Amygdala (tissue), 56 donors: Measurements from ENCODE around the gene ROR2.
"Not testable (repeated sequence)": the region's sequence is repeated elsewhere in the genome, so short reads cannot be mapped to it uniquely, and the experiment has no call there.

Experiments used
- DNase-seq, 56 donors: peaks; one replicate each; lab custom pipeline; 2025; lab: John Stamatoyannopoulos, UW

Gene ROR2

DNA sequence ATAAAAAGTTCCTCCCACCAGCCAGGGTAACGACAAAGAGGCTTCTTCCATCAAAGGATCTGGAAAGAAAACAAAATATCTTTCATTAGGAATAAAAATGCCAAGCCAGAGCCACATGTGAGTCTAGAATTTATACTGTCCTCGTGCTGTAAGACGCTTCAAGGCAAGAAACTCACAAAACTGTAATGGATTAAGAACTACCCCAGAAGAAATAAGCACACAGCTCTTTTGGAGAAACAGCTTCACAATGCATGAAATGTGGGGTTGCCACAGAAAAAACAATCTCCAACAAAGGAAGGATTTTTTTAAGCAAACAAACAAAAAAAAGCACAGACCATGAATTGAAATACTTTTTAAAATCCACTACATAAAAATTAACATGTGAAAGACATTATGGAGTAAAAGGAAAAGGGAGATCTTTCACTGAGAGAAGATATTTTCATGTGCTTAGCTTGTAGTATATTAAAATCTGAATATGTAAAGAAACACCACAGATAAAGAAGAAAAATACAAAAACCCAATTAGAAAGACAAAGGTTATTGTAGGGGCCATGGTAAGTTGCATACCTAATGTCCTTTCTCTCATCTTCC, 385.9 kb downstream of the ROR2 start:
- no peak for DNase-seq

DNA sequence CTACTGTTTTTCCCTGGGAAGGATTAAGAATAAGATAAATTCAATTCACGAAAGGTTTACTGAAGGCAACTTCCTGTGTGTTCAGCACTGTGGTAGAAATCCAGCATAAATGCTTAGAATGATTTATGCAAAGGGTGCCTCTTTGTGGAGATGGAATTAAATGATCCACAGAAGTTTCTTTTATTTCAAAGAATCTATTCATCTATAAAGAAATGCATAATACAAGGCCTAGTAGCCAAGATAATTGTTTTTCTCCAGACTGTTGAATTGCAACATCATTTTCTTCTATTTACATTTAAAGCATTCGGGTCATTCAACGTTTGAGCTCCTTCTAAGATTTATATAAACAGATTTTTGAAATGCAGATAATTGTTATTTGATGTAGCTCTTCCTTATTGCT, 387.6 kb downstream of the ROR2 start:
- DNase-seq, result no peak

DNA sequence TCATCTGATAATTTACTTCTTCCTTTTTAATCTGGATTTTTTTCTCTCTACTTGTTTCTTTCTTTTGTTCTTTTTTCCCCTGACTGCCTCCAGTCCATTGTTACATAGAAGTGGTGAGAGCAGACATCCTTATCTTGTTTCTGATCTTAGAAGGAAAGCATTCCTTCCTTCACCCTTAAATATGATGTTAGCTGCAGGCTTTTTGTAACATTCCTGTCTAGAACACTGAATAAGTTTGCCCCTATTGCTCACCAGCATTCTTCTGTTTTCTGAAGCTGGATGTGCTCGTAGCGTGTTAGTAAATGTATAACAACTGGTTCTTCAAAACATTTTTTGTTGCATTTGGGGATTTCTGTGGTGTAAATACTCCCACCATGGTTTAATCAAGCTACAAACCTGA, 389.7 kb downstream of the ROR2 start:
- no peak for DNase-seq

DNA sequence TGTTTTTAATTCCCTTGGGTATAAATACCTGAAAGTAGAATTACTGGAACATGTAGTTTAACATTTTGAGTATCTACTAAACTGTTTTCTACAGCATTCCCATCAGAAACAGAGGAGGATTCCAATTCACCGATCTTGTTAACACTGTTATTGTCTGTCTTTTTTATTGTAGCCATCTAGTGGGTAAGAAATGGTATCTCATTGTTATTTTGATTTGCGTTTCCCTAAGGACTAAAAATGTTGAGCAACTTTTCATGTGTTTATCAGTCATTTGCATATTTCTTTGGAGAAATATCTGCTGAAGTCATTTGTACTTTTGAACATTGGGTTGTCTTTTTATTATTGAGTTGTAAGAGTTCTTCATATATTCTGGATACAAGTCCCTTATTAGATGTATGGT, 391.1 kb downstream of the ROR2 start:
- DNase-seq, result no peak

DNA sequence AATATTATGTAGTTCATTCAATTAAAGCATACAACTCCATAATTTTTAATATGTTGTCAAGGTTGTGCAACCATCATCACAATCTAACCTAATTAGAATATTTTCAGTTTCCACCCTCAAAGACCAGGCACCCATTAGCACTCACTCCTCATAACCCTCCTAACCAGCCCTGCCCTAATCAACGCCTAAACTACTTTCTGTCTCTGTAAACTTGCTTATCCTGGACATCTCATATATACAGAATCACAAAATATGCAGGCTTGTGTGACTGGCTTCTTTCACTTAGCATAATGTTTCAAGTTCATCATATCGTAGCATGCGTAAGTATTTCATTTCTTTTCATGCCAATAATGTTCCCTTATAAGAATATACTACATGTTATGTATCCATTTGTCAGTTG, 391.6 kb downstream of the ROR2 start:
- no peak for DNase-seq

DNA sequence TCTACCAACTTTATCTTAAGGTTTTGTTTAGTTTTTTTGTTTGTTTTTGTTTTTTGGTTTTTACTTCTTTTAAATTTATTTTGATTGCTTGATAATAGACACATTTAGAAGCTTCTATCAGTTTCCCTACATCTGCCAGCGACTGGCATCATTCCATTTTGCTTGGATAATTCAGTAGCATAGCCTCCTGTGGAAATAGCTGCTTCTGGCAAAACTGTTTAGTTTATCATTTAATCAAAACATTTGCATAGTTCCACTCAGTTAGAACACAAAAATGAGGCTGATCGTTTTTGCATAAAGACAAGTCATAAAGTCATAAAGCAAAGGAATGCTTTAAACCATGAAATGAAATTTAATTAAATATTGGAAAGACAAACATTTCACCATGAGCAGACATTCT, 392.7 kb downstream of the ROR2 start:
- no peak for DNase-seq

DNA sequence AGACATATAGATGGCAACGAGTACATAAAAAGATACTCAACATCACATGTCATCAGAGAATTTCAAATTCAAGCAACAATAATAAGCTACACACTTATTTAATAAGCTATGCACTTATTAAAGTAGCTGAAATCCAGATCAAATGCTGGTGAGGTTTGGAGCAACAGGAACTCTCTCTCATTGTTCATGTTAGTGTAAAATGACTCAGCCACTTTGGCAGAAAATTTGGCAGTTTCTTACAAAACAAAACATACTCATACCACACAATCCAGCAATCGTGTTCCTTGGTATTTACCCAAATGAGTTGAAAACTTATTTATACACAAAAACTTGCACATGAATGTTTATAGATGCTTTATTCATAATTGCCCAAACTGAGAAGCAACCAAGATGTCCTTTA, 394.9 kb downstream of the ROR2 start:
- no peak for DNase-seq

DNA sequence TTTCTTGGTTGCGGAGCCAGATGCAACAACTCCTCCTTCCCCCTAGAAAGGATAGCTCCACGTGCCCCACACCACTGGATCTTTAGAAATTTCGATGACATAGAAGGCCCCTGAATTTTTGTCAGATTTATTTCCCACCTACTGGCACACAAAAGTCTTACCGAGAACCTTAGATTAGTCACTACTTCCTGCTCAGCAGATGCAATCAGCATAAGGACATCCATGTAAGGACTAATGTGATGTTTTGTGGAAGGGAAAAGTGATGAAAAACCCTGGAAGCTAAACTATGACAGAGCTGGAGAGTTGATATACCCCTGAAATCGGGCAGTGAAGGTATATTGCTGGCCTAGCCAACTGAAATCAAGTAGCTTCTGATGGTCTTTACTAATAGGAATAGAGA, 400.9 kb downstream of the ROR2 start:
- no peak for DNase-seq

DNA sequence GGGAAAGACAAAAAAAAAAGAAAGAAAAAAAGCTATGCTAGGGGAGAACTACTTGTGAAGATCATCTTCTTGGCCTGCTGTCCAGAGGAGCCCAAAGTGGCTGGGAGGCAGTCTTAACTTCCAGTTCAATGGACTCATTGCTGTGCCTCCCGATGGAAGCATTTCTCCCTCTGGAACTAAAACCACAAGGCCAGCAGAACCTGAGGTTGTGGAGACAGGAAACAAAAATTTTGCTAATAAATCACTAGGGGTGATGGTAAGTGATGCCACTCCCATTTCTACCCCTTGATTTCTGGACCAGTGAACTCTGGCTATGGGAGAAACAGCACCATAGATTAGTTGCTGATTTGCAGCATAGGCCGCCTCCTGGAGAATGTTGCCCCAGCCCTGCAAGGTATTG, 402.9 kb downstream of the ROR2 start:
- DNase-seq, result no peak

DNA sequence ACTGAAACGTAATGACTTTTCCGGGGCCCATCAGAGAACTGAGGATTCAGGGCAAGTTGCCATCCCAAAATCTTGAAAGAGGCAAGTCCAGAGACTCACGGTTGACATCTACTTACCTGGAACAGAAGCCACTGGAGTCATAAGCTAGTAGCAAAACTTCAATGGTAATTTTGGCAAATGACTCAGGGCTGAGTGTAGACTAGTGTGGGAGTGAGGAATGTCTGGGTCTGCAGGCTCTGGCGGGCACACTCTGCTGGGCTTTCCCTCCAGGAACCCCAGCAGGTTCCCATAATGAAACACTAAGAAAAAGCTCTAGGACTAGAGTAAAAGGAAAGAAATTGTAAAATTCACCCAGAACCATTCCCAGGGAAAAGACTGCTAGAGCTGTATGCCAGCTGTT, 403.5 kb downstream of the ROR2 start:
- no peak for DNase-seq

DNA sequence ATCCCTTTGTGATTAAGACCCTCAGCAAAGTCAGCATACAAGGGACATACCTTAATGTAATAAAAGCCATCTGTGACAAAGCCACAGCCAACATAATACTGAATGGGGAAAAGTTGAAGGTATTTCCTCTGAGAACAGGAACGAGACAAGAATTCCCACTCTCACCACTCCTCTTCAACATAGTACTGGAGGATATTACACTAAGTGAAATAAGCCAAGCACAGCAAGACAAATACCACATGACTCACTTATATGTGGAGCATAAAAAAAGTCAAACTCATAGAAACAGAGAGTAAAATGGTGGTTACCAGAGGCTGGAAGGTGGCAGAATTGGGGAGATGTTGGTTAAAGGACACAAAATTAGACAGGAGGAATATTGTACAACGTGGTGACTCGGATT, 408.3 kb downstream of the ROR2 start:
- DNase-seq, result no peak

DNA sequence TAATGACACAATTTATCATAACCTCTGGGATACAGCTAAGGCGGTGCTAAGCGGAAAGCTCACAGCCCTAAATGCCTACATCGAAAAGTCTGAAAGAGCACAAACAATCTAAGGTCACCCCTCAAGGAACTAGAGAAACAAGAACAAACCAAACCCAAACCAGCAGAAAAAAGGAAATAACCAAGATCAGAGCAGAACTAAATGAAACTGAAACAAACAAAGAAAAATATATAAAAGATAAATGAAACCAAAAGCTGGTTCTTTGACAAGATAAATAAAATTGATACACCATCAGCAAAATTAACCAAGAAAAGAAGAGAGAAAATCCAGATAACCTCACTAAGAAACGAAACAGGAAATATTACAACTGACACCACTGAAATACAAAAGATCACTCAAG, 409.5 kb downstream of the ROR2 start:
- DNase-seq, result not testable (repeated sequence)

DNA sequence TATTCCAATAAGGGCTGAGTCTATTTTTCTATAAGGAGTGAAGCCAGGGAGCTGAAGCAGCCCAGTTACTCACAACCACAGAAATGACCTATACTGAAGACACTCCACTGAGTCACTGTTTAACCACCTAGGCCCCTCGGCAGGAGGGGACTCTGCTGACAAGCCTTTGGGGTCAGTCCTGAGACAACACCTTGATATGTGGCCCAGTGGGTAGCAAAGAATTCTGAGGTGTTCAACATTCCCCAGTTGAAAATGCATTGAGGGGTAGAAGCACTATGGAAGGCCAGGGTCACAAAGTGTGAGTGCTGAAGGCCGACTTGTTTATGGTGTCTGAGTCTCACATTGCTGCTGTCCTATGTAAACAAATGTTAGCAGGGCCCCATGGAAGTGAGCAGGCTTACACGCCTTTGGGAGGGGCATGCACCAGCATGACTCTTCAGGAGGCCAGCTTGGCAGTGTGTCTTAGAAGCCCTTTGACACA, 413.8 kb downstream of the ROR2 start:
- no peak for DNase-seq

DNA sequence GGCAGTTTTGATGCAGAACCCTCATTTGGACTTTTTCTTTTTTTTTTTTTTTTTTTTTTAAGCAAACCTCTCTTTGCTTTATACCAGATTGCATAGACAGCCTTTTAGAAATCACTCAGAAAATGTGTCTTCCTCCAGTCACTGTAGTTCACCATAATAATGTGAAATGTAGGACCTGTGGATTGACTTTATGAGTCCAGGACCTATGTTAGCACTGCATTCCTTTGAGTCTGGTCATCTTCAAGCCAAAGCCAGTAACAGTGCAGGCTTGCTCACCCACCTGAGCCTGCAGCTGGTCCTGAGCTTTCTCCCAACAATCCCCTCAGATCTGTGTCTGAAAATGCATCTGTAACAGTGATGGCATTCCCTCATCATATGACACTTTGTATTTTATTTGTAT, 415.7 kb downstream of the ROR2 start:
- DNase-seq, result no peak

DNA sequence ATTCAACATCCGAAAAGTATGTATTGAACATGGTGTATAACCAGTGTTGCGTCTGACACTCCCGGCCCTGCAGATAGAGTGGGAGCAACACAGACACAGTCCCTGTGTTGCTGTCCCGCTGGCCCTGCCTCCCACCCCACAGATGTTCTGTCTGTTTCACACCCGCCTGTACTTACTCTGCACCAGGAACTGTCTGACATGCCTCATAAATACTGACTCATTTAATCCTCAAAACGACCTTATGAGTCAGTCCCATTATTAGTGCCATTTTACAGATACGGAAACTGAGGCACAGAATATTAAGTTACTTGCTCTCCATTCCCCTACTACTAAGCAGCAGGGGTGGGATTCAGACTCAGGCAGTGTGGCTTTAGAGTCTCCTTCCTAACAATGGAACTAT, 416.6 kb downstream of the ROR2 start:
- no peak for DNase-seq

DNA sequence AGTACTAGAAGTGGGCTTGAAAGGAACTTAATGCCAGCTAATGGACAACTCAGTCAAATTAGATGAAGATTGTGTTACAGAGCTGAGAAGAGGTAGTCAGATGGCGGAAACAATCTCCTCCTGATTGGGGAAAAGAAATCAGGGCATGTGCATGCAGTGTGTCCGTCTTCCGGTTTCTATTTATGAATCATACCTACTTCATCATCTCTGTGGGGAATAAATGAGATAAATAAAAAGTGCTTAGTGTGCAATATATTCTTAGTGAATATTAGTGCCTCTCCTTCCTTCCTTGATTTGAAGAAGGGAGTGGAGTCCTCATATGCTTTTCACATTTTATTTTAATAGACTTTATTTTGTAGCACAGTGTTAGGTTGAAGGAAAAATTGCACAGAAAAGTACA, 417.7 kb downstream of the ROR2 start:
- no peak for DNase-seq

DNA sequence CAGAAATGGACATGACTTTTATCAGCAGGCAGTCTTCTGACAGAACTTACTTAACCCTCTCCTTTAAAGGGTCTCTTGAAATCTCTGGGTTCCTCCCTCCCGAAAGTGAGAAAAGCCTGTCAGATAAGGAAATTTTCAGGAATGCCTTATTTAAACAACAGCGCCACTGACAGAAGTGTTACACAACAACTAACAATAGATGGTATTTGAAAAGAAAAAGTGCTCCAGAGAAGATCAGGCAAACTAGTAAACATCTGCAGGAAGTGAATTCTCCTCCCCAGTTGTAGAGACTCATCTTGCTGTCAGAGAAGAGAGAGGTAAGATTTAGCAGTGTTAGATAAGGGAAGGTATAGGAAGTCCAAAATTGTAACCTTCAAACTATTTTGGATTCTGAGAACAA, 419.2 kb downstream of the ROR2 start:
- DNase-seq, result no peak

DNA sequence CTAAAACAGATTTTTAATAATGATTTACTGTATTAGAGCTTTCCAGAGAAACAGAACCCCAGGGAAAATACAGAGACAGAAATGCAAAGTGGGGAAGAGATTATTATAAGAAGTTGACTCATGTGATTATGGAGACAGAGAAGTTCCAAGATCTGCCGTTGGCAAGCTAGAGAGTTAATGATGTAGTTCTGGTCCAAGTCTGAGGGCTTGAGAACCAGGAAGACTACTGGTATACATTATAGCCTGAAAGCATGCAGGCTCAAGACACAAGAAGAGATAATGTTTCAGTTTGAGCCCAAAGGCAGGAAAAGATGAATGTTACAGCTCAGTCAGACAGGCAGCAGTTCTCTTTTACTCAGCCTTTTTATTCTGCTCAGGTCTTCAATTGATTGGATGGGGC, 427.5 kb downstream of the ROR2 start:
- no peak for DNase-seq

DNA sequence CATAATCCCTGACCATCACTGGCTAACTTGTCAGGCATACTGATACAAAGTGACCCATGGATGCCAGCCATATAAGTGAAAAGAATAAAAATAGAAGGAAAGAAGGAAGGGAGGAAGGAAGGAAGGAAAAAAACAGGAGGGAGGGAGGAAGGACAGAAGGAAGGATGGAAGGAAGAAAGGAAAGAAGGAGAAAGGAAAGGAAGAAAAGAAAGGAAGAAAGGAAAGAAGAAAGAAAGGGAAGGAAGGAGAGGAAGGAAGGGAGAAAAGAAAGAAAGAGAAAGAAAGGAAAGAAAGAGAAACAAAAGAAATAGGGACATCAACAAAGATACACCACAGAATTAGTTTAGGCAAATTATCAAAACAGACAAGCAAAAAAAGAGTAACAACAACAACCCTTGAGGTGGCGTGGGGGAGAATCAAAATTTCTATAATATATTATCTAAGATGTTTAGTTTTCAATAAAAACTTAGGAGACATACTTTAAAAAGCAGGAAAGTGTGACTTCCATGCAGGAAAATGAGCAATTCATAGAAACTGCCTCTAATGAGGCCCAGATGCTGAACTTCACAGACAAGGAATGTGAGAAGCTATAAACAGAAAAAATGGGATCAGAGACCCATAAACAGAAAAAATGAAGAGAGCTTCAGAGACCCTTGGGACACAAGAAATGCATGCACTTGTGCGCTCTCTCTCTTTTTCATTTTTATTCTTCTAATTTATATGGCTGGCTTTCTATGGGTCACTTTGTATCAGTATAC, 430.3 kb downstream of the ROR2 start:
- DNase-seq, result no peak

DNA sequence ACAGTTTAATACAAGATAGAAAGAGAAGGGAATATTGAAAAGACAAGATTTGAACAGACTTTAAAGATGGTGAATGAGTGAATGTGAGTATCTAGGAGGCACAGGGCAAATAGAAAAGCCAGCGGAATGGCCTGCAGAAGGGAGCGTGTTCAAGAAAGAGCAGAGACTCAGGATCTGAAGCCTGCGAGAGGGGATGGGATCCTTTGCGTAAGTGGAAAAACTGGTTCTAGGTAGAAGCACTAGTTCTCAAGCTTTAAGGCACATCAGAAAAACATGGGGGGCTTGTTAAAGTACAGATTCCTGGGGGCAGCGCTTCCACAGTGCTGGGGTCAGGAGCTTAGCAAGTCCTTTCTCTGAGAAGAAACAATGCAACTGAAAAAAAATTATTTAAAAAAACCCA, 431.6 kb downstream of the ROR2 start:
- DNase-seq, result no peak

DNA sequence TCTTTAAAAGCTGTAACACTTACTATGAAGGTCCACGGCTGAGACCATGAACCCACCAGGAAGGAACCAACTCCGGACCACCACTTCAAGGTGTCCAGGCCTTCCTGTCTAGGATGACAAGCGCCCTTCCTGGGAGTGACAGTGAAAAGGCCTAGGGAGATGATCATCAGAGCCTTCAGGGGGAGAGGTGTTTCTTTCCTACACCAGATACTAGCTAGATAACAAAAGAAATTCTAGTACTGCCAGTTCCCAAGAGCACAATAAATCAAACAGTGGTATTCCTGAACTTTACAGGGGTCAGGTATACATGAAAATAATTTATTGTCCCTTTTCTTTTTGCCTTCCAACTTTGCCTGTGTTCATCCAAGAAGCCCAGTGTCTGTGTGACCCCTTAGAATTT, 432.2 kb downstream of the ROR2 start:
- DNase-seq, result no peak

DNA sequence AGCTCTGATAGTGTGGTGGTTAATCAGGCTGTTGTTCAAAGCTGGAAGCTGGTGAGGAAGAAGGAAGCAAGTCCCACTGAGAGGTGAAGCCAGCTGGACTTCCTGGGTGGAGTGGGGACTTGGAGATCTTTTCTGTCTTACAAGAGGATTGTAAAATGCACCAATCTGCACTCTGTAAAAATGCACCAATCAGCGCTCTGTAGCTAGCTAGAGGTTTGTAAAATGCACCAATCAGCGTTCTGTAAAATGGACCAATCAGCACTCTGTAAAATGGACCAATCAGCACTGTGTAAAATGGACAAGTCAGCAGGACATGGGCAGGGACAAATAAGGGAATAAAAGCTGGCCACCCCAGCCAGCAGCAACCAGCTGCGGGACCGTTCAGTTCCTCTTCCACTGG, 432.7 kb downstream of the ROR2 start:
- DNase-seq, result not testable (repeated sequence)

DNA sequence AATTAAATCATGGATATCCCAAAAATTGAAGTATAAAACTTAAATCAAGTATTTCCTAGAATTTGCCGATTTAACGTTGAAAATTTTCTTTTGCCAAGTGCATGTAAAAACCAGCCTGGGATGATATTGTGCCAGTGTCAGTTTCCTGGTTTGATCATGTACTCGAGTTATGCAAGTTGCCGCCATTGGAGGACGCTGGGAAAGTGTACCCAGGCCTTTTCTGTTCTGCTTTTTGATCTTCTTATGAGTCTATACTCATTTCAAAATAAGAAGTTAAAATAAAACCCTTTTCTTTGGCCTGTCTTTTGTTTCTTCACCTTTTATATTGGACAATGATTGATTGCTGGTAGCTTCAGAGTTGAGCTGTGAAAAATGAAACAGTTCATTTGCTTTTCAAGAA, 433.3 kb downstream of the ROR2 start:
- no peak for DNase-seq
